ENCODE measurements around the gene PPIB. TPM values are rescaled to one million over a fixed set of nuclear protein-coding genes. Genes with fewer than 3 reads are reported as not detected.

PPIB gene
- total RNA-seq, 1 experiment from 2014 or later = 410 TPM

- POLR2A ChIA-PET (ENCODE audit: unreplicated experiment) = no interaction called here
Observed at GRCh38 chr15:64146041-64146440, 16.8 kb downstream of the PPIB start.

GRCh38 chr15:64144565-64145281, 18.1 kb downstream of the PPIB start:
- CTCF ChIA-PET = no interaction called here
- no peaks in the 10 kb centered on the region for H3K79me2 ChIP-seq (ENCODE audit: low read length)

More at GRCh38 chr15:64146041-64146440, 16.8 kb downstream of the PPIB start:
- TF ChIP-seq CTCF (conservative IDR thresholded peaks at IDR 0.05; ENCODE audit: low read depth, low read length) = no peak
- no peak for TF ChIP-seq EZH2 (IDR thresholded peaks at IDR 0.05; ENCODE audit: low read length, unreplicated experiment)
- TF ChIP-seq EZH2phosphoT487 (IDR thresholded peaks at IDR 0.05; ENCODE audit: borderline replicate concordance, low read length) = no peak
- H3K79me2 ChIP-seq (ENCODE audit: low read length) = no peaks in the 10 kb centered on the region
- no peak overlapping the region for H3K4me2 ChIP-seq (ENCODE audit: low read length)
- H3K9me2 ChIP-seq (replicated peaks; ENCODE audit: low read length) = no peaks in the 10 kb centered on the region
- intact Hi-C loops (cut with micrococcal nuclease) = no loop called here
- no peaks in the 10 kb centered on the region for H3F3A ChIP-seq (ENCODE audit: low read length, unreplicated experiment)
- no peak overlapping the region for H3K27ac ChIP-seq (ENCODE audit: low read length)
- ATAC-seq (no peak), DNase-seq (no peak)
- no peaks in the 10 kb centered on the region for H3K9me3 ChIP-seq (ENCODE audit: low read length)
- no peaks in the 10 kb centered on the region for H3K27me3 ChIP-seq (ENCODE audit: low read length)
- CTCF ChIA-PET = no interaction called here
- no peaks in the 10 kb centered on the region for H4K20me1 ChIP-seq (ENCODE audit: low read length)
- no peak overlapping the region for H3K9ac ChIP-seq (ENCODE audit: low read length)
- BruUV-seq (replicated peaks) = no TSS peak
- no peak overlapping the region for H3K4me3 ChIP-seq (ENCODE audit: low read length)
- H3K4me1 ChIP-seq (ENCODE audit: insufficient read depth, low read length) = no peaks in the 10 kb centered on the region
- no peak overlapping the region for H2AFZ ChIP-seq (ENCODE audit: low read length)
- H3K36me3 ChIP-seq (ENCODE audit: low read depth, low read length) = no peaks in the 10 kb centered on the region

More at GRCh38 chr15:64144565-64145281, 18.1 kb downstream of the PPIB start:
- Histone ChIP-seq H4K20me1 (ENCODE audit: low read length) (no peaks in the 10 kb centered on the region), H3K9me2 (replicated peaks; ENCODE audit: low read length) (no peaks in the 10 kb centered on the region), H3K4me1 (ENCODE audit: insufficient read depth, low read length) (no peaks in the 10 kb centered on the region), H3K4me3 (ENCODE audit: low read length) (no peak overlapping the region), H3K27ac (ENCODE audit: low read length) (no peak overlapping the region), H3K27me3 (ENCODE audit: low read length) (no peaks in the 10 kb centered on the region), H3K9ac (ENCODE audit: low read length) (no peak overlapping the region), H3F3A (ENCODE audit: low read length, unreplicated experiment) (no peaks in the 10 kb centered on the region), H3K4me2 (ENCODE audit: low read length) (no peak overlapping the region), H3K9me3 (ENCODE audit: low read length) (no peaks in the 10 kb centered on the region), H2AFZ (ENCODE audit: low read length) (no peak overlapping the region), H3K36me3 (ENCODE audit: low read depth, low read length) (no peaks in the 10 kb centered on the region)
- TF ChIP-seq EZH2 (IDR thresholded peaks at IDR 0.05; ENCODE audit: low read length, unreplicated experiment) = no peak
- no peak for TF ChIP-seq CTCF (conservative IDR thresholded peaks at IDR 0.05; ENCODE audit: low read depth, low read length)
- no peak for TF ChIP-seq EZH2phosphoT487 (IDR thresholded peaks at IDR 0.05; ENCODE audit: borderline replicate concordance, low read length)
- no TSS peak for BruUV-seq (replicated peaks)
- ATAC-seq (no peak), DNase-seq (no peak)
- POLR2A ChIA-PET (ENCODE audit: unreplicated experiment) = no interaction called here
- intact Hi-C loops (cut with micrococcal nuclease) = no loop called here

Measured in PC-3 (cell line).